Urinary bladder (tissue), 4 donors: Measurements from ENCODE around the gene CHKB. TPM values are rescaled to one million over a fixed set of nuclear protein-coding genes. Genes with fewer than 3 reads are reported as not detected.

Experiments
- DNase-seq: peaks from one replicate; pipeline ENCODE4 v3.0.0-alpha.2; 2015; ENCODE audit errors: extremely low spot score
- H3K27ac ChIP-seq: one replicate; pipeline ENCODE4 v1.5.1; 2013; ENCODE audit warnings: low read depth, mild to moderate bottlenecking, moderate library complexity
- H3K36me3 ChIP-seq: one replicate; pipeline ENCODE4 v1.6.1; 2013; ENCODE audit warnings: mild to moderate bottlenecking, moderate library complexity; ENCODE audit not compliant: insufficient read depth
- H3K4me1 ChIP-seq: one replicate; pipeline ENCODE4 v1.6.1; 2013; ENCODE audit warnings: mild to moderate bottlenecking, moderate library complexity; ENCODE audit not compliant: insufficient read depth
- H3K4me3 ChIP-seq: one replicate; pipeline ENCODE4 v1.5.1; 2013; ENCODE audit warnings: low read depth, low read length
- WGBS: extraction: QIAGEN DNeasy Blood & Tissue Kit; methylation state at CpG from one replicate; pipeline ENCODE4 v1.1.7; 2013; 5-methylcytosine and 5-hydroxymethylcytosine counted together
- polyA plus RNA-seq: library from polyadenylated mRNA; stranded (reverse); fragments of 200-250 nt; gene quantifications from one replicate; pipeline ENCODE4 v1.2.3, GENCODE V29; 2013
- total RNA-seq: library from RNA; depleted of rRNA; stranded (reverse); fragments of >200 nt; gene quantifications from one replicate; pipeline ENCODE4 v1.2.3, GENCODE V29; 2014
- donor health status: healthy with polysubstance abuse.
- donor health status: healthy.

The CHKB gene
- total RNA-seq (28.0 TPM), polyA plus RNA-seq (45.7 TPM)

- Histone ChIP-seq H3K4me3 (peak within 1 kb of the TSS; percentile 82), H3K4me1 (no peaks in the 10 kb centered on the region), H3K36me3 (no peaks in the 10 kb centered on the region), H3K27ac (peak within 1 kb of the TSS; percentile 89)
- peak; percentile 95 for DNase-seq
- WGBS, result under 1% methylated on average over 96 of the region's 96 CpGs
Measured at GRCh38 chr22:50582493-50583293, at the start of gene CHKB. TSS of gene CHKB (minus strand) at chr22:50582849. CDS start at chr22:50582781, 68 bp downstream.

- 84% methylated on average over 5 of the region's 5 CpGs for WGBS
- no peak for DNase-seq
- H3K36me3 ChIP-seq, result peaks cover 2% of the 10 kb centered on the region
- H3K27ac ChIP-seq, result no peak overlapping the region
- no peak overlapping the region for H3K4me3 ChIP-seq
- H3K4me1 ChIP-seq, result no peaks in the 10 kb centered on the region
Measured at GRCh38 chr22:50630376-50630775, 47.7 kb upstream of the CHKB start.

DNA sequence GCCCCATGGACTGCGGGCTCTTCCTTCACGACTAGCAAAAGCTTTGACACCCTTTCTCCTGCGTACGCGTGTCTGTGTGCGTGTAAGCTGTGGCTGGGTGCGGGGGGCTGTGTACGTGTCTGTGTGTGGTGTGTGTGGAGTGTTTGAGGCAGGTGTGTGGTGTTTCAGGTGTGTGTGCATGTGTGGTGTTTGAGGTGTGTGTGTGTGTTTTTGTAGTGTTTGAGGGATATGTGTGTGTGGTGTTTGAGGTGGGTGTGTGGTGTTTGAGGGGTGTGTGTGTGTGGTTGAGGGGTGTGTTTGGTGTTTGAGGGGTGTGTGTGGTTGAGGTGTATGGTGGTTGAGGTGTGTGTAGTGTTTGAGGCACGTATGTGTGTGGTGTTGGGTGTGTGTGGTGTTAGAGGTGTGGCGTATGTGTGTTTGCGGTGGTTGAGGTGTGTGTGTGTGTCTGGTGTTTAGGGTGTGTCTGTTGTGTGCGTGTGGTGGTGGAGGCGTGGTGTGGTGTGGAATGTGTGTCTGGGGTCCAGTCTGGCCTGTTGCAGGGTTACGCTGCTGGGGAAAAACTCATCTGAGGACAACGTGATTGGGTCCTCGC lies 46.0 kb upstream of the CHKB start:
- 25% methylated on average over 16 of the region's 16 CpGs for WGBS
- peaks cover 2% of the 10 kb centered on the region for H3K36me3 ChIP-seq
- H3K4me1 ChIP-seq, result no peaks in the 10 kb centered on the region
- no peak overlapping the region for H3K27ac ChIP-seq
- H3K4me3 ChIP-seq, result peak overlapping the region; percentile 66
- DNase-seq, result no peak

DNA sequence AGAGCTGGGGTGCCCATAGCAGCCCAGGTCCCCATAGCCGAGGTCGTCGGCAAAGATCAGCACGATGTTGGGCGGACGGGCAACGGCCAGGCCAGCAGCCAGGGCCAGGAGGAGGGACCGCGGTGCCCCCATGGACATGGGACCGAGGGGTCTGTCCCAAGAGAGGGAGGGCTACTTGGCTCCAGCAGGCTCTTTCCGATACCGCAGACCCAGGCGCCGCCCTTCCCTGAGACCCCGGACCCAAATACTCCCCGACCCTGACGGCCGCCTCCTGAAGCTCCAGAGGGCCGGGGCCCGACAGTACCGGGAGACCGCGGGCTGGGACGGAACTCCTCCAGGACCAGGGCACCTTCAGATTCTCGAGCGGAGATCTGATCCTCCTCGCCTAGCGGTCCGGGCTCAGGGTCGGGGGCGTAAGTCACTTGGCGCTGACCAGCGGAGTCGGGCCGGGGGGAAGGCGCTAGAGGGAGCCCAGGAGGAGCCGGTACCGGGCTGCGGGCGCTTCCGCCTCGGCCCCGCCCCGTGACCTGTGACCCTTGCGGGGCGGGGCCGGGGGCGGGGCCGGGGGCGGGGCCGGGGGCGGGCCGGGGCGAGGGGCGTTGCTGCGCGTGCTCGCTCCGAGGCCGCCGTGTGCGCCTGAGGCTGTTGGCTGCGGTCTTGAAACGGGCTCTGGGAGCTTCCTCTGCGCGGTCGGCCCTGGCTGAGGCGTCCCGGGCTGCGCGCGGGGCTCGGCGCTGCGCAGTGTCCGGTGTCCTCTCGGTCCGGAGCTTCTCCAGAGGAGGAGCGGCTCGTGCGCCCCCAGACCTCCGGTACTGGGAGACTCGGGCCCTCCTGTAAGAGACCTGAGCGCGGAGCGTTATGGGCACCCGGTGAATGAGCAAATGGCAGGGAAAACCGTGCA lies 45.2 kb upstream of the CHKB start, which contains the start of gene ARSA:
Gene ARSA, minus strand, starts transcription at position 511 of the 901 bp plus-strand sequence. Its CDS starts 373 bp downstream, at position 138.
- H3K36me3 ChIP-seq, result peaks cover 2% of the 10 kb centered on the region
- WGBS, result 2% methylated on average over 88 of the region's 88 CpGs
- no peaks in the 10 kb centered on the region for H3K4me1 ChIP-seq
- H3K4me3 ChIP-seq, result peak within 1 kb of the TSS; percentile 66
- no peak within 1 kb of the TSS for H3K27ac ChIP-seq
- no peak for DNase-seq

- WGBS, result 78% methylated on average over 42 of the region's 42 CpGs
- DNase-seq, result no peak
Measured at GRCh38 chr22:50626850-50627641, 44.4 kb upstream of the CHKB start.

GRCh38 chr22:50626314-50626849 lies 43.7 kb upstream of the CHKB start:
- Histone ChIP-seq H3K4me1 (no peaks in the 10 kb centered on the region), H3K27ac (no peak overlapping the region), H3K36me3 (peaks cover 2% of the 10 kb centered on the region), H3K4me3 (no peak overlapping the region)
- 88% methylated on average over 12 of the region's 12 CpGs for WGBS
- no peak for DNase-seq

More at GRCh38 chr22:50626850-50627641, 44.4 kb upstream of the CHKB start:
- Histone ChIP-seq H3K27ac (no peak overlapping the region), H3K4me3 (peak overlapping the region; percentile 66), H3K36me3 (peaks cover 2% of the 10 kb centered on the region), H3K4me1 (no peaks in the 10 kb centered on the region)

DNA sequence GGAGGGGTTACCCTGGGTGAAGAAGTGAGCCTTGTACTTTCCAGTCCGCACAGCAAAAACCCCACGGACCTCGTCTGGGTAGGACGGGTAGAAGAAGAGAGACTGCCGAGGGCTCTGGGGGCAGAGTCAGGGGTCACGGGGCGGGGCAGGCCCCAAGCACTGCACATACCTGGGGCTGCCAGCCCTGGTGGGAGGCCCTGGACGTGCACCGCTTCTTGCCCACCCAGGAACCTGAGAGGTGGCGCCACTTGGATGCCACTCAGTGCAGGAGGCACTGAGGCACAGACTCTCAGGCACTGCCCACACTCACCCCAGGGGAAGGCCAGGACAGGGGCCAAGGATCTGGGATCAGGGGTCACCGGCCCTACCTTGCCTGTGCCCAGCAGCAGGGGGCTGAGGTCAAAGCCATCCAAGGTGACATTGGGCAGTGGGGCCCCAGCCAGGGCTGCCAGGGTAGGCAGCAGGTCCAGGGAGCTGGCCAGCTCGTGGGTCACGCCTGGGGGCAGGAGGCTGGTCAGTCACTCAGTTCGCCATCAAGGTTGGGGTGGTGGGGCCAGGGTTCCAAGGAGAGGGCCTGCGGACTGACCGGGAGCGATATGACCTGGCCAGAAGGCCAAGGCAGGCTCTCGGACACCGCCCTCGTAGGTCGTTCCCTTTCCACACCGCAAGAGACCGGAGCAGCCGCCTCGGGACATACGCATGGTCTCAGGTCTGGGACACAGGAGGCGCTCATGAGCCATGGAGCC lies 43.1 kb upstream of the CHKB start:
- peaks cover 2% of the 10 kb centered on the region for H3K36me3 ChIP-seq
- no peak for DNase-seq
- no peak overlapping the region for H3K4me3 ChIP-seq
- no peak overlapping the region for H3K27ac ChIP-seq
- WGBS, result 89% methylated on average over 27 of the region's 27 CpGs
- H3K4me1 ChIP-seq, result no peaks in the 10 kb centered on the region

GRCh38 chr22:50625131-50625567 lies 42.5 kb upstream of the CHKB start:
- no peaks in the 10 kb centered on the region for H3K4me1 ChIP-seq
- no peak for DNase-seq
- no peak overlapping the region for H3K27ac ChIP-seq
- 81% methylated on average over 14 of the region's 14 CpGs for WGBS
- no peak overlapping the region for H3K4me3 ChIP-seq
- peaks cover 2% of the 10 kb centered on the region for H3K36me3 ChIP-seq

DNA sequence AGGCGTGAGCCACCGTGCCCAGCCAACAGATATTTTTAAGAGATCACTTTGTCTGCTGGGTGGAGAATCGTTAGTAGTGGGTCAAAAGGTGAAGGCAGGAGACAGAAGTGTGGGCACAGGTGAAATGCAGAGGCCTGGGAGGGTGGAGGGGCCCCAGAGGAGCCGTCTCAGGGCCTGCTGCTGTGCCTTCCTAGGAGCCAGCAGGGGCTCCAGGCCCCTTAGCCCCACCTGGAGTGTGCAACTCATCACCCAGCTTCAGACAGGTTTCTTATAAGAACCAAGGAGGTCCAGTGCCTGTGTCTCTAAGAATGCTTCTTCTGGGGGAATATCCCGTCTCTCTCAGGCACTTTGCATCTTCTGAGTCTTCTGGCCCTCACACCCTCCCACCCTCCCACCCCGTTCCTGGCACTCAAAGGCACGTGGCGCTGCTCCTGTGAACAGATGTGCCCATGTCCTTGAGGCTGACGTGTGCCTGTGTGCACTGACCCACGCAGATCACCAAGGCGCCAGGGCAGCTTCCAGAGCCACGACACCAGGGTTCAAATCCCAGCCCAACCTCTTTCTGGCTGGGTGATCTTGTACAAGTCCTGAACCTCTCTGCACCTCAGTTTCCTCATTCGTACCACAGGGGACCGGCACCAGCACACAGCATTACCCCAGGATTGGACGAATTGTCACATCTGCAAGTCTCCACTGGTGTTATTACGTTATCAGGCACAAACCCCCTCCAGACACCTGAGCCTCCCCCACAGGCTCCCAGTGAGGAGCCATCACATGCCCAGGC lies 41.9 kb upstream of the CHKB start:
- peaks cover 2% of the 10 kb centered on the region for H3K36me3 ChIP-seq
- no peak for DNase-seq
- H3K4me1 ChIP-seq, result no peaks in the 10 kb centered on the region
- 74% methylated on average over 16 of the region's 16 CpGs for WGBS
- H3K27ac ChIP-seq, result no peak overlapping the region
- no peak overlapping the region for H3K4me3 ChIP-seq

DNA sequence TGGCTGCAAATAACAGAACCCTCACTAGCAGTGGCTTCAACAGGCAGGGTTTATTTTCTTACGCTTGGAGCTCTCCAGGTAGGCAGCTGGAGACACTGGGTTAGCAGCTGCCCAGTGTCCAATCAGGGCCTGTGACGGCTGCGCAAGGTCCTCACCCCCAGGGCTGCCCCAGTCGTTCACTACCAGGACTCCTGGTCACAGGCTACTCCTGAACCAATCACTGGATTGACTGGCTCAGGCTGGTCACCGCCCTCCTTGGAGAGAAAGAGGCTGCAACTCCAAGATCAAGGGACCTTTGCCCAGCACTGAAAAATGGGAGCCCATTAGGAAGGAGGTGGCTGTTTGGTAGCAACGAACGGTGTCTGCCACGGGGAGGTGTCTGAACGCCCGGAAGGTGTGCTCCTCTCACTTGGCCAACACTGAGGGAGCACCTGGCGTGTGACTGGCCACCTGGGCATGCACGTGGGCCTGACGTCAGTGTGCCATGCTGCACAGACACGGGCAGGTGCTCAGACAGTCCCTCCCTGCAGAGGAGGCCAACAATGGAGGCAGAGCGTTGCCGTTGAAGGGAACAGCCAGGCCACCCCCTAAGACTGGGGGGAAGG lies 40.2 kb upstream of the CHKB start:
- no peak overlapping the region for H3K27ac ChIP-seq
- H3K4me1 ChIP-seq, result no peaks in the 10 kb centered on the region
- no peak overlapping the region for H3K4me3 ChIP-seq
- WGBS, result 68% methylated on average over 16 of the region's 16 CpGs
- DNase-seq, result no peak
- H3K36me3 ChIP-seq, result peaks cover 2% of the 10 kb centered on the region

DNA sequence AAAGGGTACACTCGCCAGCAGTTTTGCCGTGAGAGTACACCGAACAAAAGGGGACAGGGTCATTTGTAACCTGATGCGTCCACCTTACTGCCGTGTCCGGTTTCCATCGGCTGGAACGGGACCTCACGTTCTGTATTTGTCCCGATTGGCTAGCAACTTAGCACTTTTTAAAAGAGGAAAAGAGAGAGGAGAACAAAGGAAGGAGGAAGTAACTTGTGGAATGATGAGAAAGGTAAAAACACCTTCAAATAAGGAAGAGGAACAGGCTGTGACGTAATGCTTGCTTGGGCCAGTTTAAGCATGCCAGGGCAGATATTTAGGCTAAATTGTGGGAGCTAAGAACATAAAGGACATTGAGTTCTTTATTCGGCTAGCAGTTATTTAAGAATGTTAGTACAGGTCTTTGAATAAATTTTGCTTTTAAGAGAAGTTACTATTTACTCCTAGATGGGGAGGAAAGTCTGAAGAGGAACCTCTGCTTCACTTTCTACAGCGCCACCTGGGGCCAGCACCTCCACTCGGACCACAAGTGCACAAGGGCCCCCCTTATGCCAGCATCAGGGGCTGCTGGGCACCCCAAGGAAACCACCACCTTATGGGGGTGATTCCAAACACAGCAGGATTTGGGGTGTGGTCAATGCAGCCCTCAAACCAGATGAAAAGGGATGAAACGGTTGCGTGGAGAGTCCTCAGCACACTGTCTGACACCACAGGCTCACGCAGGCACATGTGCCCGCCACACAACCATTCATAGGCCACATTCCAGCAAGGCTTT lies 39.5 kb upstream of the CHKB start:
- 28% methylated on average over 18 of the region's 18 CpGs for WGBS
- Histone ChIP-seq H3K4me1 (no peaks in the 10 kb centered on the region), H3K36me3 (peaks cover 2% of the 10 kb centered on the region), H3K4me3 (no peak overlapping the region), H3K27ac (peak overlapping the region; percentile 53)
- no peak for DNase-seq
